NCI-H345 treated with DMSO at 0.1 percent for 48 hours (cell line): ENCODE measurements around the gene ETDC.

Source experiments
- DNase-seq: peaks from one replicate; lab custom pipeline; 2025; ENCODE audit not compliant: unreplicated experiment; lab: John Stamatoyannopoulos, UW

ETDC gene

DNA sequence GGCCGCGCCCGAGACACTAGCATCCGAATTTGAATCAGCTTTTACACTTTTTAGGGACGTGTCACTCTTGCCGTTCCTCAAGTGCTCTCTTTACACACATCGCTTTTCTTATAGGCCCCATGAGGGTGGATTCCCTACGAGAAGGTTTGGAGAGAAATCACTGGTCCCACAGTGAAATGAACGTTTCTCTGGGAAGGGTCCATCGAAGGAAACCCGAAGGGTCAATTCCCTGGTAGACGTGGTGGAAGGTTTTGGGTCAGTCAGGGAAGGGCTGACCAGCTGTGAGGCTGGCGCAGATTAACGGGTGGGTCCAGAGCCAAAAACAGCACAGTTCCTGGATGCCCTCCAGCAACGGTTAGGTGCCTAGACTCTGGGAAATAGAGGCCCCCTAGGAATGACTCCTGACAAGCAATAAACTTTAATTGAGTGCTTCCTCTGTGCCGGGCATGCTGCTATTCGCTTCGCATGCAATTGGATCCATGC lies 35.9 kb downstream of the ETDC start:
- no peak for DNase-seq

DNA sequence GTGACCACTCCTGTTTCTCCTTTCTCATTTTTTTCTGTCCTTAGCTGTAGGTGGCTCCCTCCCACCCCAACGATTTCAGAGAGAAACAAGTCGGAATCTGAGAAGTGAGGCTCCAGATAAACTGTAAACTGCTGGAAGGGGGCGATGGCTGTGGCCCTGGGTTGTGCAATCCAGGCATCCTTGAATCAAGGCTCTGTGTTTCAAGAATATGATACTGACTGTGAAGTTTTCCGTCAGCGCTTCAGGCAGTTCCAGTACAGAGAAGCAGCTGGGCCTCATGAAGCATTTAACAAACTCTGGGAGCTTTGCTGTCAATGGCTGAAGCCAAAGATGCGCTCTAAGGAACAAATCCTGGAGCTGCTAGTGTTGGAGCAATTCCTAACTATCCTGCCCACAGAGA lies 37.7 kb downstream of the ETDC start:
- no peak for DNase-seq

DNA sequence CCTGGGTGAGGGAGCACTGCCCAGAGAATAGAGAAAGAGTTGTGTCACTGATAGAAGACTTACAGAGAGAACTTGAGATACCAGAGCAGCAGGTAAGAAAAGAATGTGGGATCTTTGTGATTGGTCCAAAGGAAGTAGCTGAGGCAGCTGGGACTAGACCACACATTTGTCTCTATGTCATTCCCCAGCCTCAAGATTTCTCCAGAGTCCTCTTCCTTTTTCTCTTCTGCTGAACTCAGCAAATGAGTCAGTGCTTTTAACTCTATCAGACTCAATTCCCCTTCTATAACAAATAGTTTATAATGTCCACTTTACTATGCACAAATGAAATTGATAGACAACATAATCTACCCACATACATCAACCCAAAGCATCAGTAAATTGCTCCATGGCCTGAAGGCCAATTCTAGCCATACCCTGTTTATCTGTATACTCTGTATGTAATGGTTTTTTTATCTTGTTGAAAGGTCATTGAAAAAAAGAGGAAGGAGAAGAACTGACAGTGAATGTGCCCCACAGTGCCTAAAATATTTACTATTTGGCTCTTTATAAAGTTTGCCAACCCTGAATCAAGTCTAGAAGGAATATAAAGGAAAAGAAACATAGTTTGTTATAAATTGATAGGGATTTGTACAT lies 38.2 kb downstream of the ETDC start:
- DNase-seq = no peak

DNA sequence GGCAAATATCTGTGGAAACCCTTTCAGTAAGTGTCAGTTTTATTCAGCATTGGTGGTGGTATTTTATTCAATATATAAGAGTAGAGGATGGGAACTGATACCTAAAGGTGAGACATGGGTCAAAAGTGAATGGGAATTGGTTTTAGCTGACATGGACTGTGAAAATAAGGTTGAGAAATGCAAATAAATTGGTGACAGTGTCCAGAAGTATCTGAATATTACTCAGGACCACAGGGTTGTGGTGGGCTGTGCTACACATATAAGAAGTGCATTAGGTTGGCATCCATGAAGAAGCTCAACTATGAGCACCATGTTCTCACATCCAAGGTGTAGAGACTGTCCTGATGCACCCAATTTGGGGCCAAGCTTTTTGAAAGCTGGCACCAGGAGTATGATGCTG lies 45.0 kb downstream of the ETDC start:
- no peak for DNase-seq
